Stomach (tissue), 8 donors: ENCODE measurements around the gene MTCL3.

Source experiments
- DNase-seq, 2 donors: peaks; one replicate each; pipeline versions ENCODE4 v3.0.0 to v3.0.0-alpha.2; 2013 to 2019
- H3K27ac ChIP-seq, 5 donors: fragments of 200-600 bp in 4 of 5; sonication (generic) in 4 of 5; one replicate each; pipeline ENCODE4 v1.5.1; 2013 to 2019; ENCODE audit warnings: mild to moderate bottlenecking in 1 of 5, moderate library complexity in 1 of 5
- H3K27me3 ChIP-seq, 3 donors: fragments of 200-600 bp; sonication (generic); one replicate each; pipeline ENCODE4 v1.5.1; 2017 to 2019; ENCODE audit warnings: mixed run types in 1 of 3
- H3K36me3 ChIP-seq, 4 donors: fragments of 200-600 bp; sonication (generic); 1 replicate in 3 of 4; 2 replicates in 1 of 4; pipeline ENCODE4 v1.5.1; 2016 to 2019
- H3K4me1 ChIP-seq, 4 donors: fragments of 200-600 bp; sonication (generic); one replicate each; pipeline ENCODE4 v1.5.1; 2016 to 2019
- H3K4me3 ChIP-seq, 4 donors: fragments of 200-600 bp; sonication (generic) in 3 of 4; one replicate each; pipeline ENCODE4 v1.5.1; 2016 to 2019; ENCODE audit warnings: mild to moderate bottlenecking in 1 of 4
- H3K9me3 ChIP-seq, 4 donors: fragments of 200-600 bp; sonication (generic); one replicate each; pipeline ENCODE4 v1.5.1; 2016 to 2019
- EP300 ChIP-seq: sonication (generic); formaldehyde crosslinking; IDR thresholded peaks from one replicate; pipeline ENCODE4 v1.6.1; 2017; ENCODE audit warnings: antibody characterized with exemption
- POLR2A ChIP-seq, 4 donors: fragments of 450-650 bp; IDR thresholded peaks; one replicate each; pipeline ENCODE4 v1.6.1; 2016; ENCODE audit warnings: antibody characterized with exemption in 4 of 4, control low read depth in 2 of 4, mild to moderate bottlenecking in 1 of 4, moderate library complexity in 1 of 4
- POLR2AphosphoS5 ChIP-seq, 3 donors: sonication (generic); formaldehyde crosslinking; IDR thresholded peaks; one replicate each; pipeline ENCODE4 v1.6.1; 2016; ENCODE audit warnings: antibody characterized with exemption in 3 of 3
- WGBS, 5 donors: extraction: QIAGEN DNeasy Blood & Tissue Kit in 3 of 5; methylation state at CpG; one replicate each; pipeline versions ENCODE4 v1.1.5 to v1.1.7; 2013 to 2018; 5-methylcytosine and 5-hydroxymethylcytosine counted together
- intact Hi-C: fragments of 100-400 bp; cut with DNase I; formaldehyde crosslinking; loops from one replicate; pipeline ENCODE4 v1.15.1; 2023; ENCODE audit warnings: low total_unique reads
- TF ChIP-seq, protein P1 (sequence below), 7 experiments: fragments of 450-650 bp in 4 of 7; fragments of 200-600 bp in 3 of 7; sonication (generic) in 3 of 7; IDR thresholded peaks; one replicate each; pipeline ENCODE4 v1.5.1; 2016 to 2019; ENCODE audit warnings: antibody characterized with exemption in 7 of 7, control low read depth in 2 of 7, mild to moderate bottlenecking in 1 of 7
- donor health status: healthy with polysubstance abuse.
- donor health status: Bipolar disorder and iron deficiency.
- donor health status: healthy.

Gene MTCL3

DNA sequence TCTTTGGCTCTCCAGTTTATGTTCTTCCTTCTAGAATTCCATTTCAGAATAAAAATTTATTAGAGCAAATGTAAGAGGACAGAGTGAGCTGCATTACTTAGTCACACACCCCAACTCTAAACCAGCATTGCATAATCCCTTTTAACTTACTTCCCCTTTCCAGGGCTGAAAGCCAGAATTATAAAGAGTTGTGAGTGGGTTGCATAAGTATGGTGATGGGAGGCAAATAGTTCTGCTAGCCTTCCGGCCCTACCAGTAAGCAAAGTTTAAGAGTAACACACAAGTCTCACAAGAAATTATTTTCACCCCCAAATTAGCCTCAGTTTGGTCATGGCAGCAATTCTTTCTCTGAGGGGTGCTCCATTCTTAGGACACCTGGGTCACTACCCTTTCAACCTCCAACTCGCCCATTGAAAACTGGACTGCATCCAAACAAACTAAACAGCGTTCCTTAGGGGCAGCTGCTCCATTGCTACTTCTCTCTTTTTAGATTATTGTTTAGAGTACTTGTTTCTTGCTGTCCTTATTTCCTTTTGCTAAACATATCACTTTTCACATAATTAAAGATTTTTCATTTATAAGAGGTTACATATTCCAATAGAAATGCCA is 61.6 kb downstream of the MTCL3 start:
- no peaks in the 10 kb centered on the region for H3K9me3 ChIP-seq
- intact Hi-C loops = no loop called here
- H3K36me3 ChIP-seq = no peaks in the 10 kb centered on the region
- peak overlapping the region in 4 of 5 donors; percentile 15 to 82 (median 76) for H3K27ac ChIP-seq
- 28 to 71% (median 60%) methylated on average over 3 of the region's 3 CpGs for WGBS, 5 donors
- TF ChIP-seq, protein P1, sequence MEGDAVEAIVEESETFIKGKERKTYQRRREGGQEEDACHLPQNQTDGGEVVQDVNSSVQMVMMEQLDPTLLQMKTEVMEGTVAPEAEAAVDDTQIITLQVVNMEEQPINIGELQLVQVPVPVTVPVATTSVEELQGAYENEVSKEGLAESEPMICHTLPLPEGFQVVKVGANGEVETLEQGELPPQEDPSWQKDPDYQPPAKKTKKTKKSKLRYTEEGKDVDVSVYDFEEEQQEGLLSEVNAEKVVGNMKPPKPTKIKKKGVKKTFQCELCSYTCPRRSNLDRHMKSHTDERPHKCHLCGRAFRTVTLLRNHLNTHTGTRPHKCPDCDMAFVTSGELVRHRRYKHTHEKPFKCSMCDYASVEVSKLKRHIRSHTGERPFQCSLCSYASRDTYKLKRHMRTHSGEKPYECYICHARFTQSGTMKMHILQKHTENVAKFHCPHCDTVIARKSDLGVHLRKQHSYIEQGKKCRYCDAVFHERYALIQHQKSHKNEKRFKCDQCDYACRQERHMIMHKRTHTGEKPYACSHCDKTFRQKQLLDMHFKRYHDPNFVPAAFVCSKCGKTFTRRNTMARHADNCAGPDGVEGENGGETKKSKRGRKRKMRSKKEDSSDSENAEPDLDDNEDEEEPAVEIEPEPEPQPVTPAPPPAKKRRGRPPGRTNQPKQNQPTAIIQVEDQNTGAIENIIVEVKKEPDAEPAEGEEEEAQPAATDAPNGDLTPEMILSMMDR (IDR thresholded peaks at IDR 0.05) = no peak
- TF ChIP-seq POLR2AphosphoS5 (IDR thresholded peaks at IDR 0.05) = peak in 1 of 3 donors; percentile 43
- no peak for TF ChIP-seq EP300
- no peaks in the 10 kb centered on the region for H3K27me3 ChIP-seq
- peak overlapping the region; percentile 37 to 41 (median 40) for H3K4me3 ChIP-seq
- peak in 1 of 2 donors; percentile 52 for DNase-seq
- peaks cover 0 to 38% (median 17%) of the 10 kb centered on the region in 4 donors for H3K4me1 ChIP-seq

DNA sequence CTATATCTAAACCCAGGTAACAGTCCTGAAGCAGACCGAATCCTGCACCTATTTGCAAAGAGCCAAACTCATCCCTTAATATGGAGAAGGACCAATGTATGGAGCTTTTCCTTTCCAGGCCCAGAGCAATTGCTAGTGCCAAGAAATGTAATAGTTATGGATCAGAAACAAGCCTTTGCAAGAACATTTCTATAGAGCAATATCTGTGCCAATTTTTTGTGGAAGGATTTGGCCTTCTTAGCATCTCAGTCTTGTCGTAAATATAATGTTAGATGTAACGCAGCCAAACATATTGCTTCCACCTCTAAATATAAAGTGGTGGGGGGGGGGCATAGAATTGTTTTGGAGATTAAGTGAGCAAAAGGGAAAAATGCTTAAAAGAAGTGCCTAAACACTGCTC is 62.7 kb downstream of the MTCL3 start:
- TF ChIP-seq, protein P1 (IDR thresholded peaks at IDR 0.05) = no peak
- TF ChIP-seq POLR2A (IDR thresholded peaks at IDR 0.05) (no peak), POLR2AphosphoS5 (IDR thresholded peaks at IDR 0.05) (no peak), EP300 (no peak)
- H3K9me3 ChIP-seq = no peaks in the 10 kb centered on the region
- H3K4me3 ChIP-seq = peak overlapping the region; percentile 22 to 41 (median 30)
- no peaks in the 10 kb centered on the region for H3K36me3 ChIP-seq
- peak in 1 of 2 donors; percentile 64 for DNase-seq
- intact Hi-C loops = no loop called here
- WGBS, 5 donors = 80 to 95% (median 90%) methylated on average over 3 of the region's 3 CpGs
- H3K27ac ChIP-seq = peak overlapping the region in 4 of 5 donors; percentile 11 to 82 (median 76)
- H3K27me3 ChIP-seq = no peaks in the 10 kb centered on the region
- peaks cover 0 to 41% (median 17%) of the 10 kb centered on the region in 4 donors for H3K4me1 ChIP-seq

DNA sequence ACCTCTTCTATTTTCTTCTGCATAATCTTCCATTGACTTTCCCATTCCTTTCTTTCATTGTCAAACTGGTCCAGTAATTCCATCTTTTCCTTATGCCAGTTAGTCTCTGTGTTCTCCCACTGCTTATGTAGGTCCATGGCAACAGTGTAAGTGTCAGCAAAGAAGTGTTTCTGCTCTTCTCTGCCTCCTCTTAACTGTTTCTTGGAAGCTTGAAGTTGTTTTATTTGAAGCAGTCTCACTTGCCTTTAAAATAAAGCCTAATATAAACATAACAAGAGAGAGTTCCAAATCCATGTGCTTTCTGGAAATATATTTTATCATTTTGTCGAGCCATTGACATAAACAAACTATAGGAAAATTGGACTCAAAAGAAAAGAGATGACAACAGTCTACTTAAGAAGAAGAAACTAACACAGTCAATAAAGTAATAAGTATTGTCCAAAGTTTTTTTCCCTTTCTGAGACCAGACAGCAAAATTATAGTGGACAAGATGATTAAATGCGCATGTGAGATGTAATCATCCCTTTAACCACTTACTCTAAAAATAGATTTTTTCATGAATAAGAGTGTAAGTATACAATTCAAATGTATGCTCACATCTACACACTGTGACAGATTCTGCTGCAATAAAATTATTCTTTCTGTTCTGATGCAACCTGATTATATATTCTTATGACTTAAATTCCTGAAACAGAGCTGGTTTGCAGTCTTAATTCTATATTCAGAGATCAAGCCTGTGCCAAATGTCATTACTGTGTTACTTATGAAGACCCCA is 65.1 kb downstream of the MTCL3 start:
- H3K4me3 ChIP-seq = no peak overlapping the region
- H3K27ac ChIP-seq = peak overlapping the region in 1 of 5 donors; percentile 13
- WGBS, 5 donors = 59 to 80% (median 72%) methylated on average over 2 of the region's 2 CpGs
- intact Hi-C loops = no loop called here
- TF ChIP-seq POLR2A (IDR thresholded peaks at IDR 0.05) (no peak), POLR2AphosphoS5 (IDR thresholded peaks at IDR 0.05) (no peak), EP300 (no peak)
- TF ChIP-seq, protein P1 (IDR thresholded peaks at IDR 0.05) = no peak
- no peaks in the 10 kb centered on the region for H3K9me3 ChIP-seq
- H3K4me1 ChIP-seq = peaks cover 0 to 31% (median 8%) of the 10 kb centered on the region in 4 donors
- H3K36me3 ChIP-seq = peaks cover 0 to 10% (median 3%) of the 10 kb centered on the region in 4 donors
- H3K27me3 ChIP-seq = no peaks in the 10 kb centered on the region
- DNase-seq = peak in 1 of 2 donors; percentile 60

DNA sequence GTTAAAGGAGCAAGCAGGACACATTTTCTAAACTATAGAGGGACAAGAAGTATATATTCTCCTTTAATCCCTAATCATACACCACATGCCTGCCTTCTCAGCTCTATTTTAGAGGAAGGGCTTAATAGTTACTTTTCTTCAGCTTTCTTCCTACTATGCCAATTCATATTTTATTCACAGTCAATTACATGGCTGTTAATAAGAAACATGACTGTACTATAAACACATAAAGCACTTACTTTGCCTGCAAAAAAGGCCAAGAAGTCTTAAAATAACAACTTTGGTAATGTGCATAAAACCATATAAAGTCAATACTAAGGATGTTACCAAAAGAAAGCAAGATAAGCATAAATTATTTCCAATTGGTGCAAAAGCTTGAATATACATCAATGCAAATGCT is 66.3 kb downstream of the MTCL3 start:
- DNase-seq = no peak
- Histone ChIP-seq H3K27ac (no peak overlapping the region), H3K4me1 (peaks cover 0 to 18% (median 7%) of the 10 kb centered on the region in 4 donors), H3K9me3 (no peaks in the 10 kb centered on the region), H3K36me3 (peaks cover 0 to 18% (median 3%) of the 10 kb centered on the region in 4 donors), H3K4me3 (no peak overlapping the region), H3K27me3 (no peaks in the 10 kb centered on the region)
- no peak for TF ChIP-seq EP300
- no peak for TF ChIP-seq POLR2AphosphoS5 (IDR thresholded peaks at IDR 0.05)
- TF ChIP-seq, protein P1 (IDR thresholded peaks at IDR 0.05) = no peak
- TF ChIP-seq POLR2A (IDR thresholded peaks at IDR 0.05) = no peak
- intact Hi-C loops = no loop called here
